NT2/D1 (cell line): ENCODE measurements around the gene DUSP16.

ENCODE experiments used
- SUZ12 ChIP-seq: IDR thresholded peaks from 2 replicates; pipeline ENCODE4 v1.6.1; 2011; ENCODE audit not compliant: insufficient read length, insufficient read depth; ENCODE audit errors: extremely low read depth
- YY1 ChIP-seq: IDR thresholded peaks from 2 replicates; pipeline ENCODE4 v1.6.1; 2011; ENCODE audit not compliant: insufficient read length, insufficient read depth
- ZNF274 ChIP-seq: IDR thresholded peaks from 2 replicates; pipeline ENCODE4 v1.6.1; 2011; ENCODE audit warnings: mild to moderate bottlenecking, low read depth, low read length

DNA sequence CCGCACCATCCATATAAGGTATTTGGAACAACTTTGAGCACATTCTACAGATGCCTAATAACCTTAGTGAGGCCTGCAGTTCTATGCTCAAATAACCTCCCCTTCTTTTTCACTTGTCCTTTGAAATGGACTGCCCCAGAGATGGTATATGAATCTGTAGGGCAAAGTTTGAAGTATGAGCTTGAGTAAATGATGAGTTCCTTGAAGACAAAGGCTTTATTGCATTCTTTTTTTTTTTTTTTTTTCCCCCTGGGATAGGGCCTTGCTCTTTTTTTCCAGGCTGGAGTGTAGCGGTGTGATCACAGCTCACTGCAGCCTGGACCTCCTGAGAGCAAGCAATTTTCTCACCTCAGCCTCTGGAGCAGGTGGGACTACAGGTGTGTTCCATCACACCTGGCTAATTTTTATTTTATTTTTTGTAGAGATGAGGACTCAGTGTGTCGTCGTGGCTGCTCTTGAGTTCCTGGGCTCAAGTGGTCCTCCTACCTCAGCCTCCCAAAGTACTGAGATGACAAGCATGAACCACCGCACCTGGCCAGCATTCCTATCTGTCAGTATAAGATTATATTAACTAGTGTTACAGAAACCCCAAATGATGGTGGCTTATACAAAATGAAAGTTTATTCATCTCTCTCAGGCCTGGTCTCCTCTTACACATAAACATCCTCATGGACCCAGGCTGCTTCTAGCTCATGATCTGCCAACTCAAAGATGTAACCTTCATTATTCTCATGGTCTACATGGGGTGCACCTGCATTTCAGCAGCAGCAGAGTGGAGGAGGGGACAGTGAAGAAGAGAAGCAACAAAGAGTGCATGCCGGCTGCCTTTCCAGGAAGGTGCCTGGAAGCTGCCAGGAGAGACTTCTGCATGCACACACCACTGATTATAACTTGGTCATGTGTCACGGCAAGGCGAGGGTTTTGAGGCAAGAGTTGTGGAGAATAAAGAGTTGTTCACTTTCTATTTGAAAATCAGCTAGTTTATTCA lies 101.4 kb downstream of the DUSP16 start:
- no peak for TF ChIP-seq ZNF274
- TF ChIP-seq YY1 = no peak
- TF ChIP-seq SUZ12 = no peak
